IPS-NIHi7 (cell line): ENCODE measurements around the gene DENND1B.

ENCODE experiments used
- DNase-seq: peaks from one replicate; pipeline ENCODE4 v3.0.0; 2012; ENCODE audit warnings: mixed read lengths; ENCODE audit errors: extremely low spot score

Gene DENND1B

DNA sequence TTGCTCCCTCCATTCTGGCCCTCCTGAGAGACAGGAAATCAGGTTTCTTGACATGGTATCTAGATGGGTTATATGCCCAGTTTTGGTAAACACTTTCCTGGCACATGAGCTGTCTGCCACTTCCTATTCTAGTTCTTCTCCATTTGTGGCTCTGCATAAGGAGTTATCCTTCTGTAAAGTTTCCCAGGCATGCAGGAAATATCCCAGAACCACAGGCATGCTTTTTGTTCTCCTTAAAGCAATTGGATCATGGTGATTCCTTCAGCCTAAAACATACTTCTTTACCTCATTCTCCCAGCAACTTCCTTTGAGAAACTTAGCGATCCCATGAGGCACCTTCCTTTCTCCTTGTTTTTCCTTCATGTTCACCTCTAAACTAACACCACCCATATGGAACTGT, 307.4 kb downstream of the DENND1B start:
- no peak for DNase-seq

DNA sequence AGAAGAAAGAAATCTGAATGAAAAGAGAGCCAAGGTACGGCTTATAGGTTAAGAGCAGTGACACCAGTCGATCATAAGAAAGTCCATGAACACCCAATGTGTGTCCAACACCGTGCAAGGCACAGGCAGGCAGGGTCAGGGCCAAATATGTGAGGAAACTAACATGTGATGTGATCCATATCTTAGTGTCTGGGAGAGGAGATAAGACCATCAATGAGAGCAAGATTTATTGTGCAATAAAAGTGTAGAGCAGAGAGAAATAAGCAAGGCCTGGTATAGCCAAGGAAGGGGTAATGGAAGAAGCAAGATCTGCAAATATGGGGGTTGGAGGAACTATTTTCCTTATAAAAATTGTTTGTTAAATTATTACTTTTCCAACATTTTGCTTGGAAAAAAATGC, 308.5 kb downstream of the DENND1B start:
- DNase-seq, result no peak

GRCh38 chr1:197465528-197466327, 309.6 kb downstream of the DENND1B start:
- DNase-seq, result no peak

DNA sequence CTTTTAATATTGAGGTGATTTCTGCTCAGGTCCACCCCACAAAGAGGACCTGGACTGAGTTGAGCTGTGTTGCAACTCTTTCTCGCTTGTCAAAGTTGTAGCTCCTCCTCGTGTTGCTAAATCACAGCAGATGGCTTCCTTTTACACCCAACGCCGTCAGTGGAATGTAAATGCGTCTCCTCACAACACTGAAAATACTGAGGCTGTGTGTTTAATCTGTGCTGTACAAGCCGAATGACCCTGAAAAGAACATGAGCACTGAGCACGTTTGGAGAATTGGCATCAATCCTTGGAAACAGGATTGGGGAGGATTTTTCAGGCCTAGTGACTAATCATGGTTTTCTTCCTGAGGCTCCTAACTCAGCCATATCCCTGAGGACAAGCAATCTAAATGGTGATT, 311.2 kb downstream of the DENND1B start:
- DNase-seq, result no peak

DNA sequence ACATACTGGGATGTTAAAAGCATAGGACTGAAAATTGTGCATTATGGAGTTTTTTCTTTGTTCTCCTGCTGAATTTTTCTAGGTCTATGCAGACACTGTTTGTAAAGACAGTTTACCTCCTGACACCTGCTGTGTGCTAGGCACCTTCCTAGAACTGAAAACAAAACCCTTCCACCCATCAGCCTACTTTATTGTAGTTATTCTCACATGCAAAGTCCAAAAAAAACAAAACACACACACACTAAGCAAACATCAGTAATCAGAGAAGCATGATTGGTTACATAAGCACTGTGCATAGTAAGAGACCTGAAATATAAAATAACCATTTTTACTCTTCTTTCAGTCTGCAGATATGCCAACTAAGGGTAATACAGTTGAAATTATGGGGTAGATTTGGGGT, 312.1 kb downstream of the DENND1B start:
- no peak for DNase-seq

- no peak for DNase-seq
Observed at GRCh38 chr1:197462539-197462938, 312.7 kb downstream of the DENND1B start.
